ENCODE results near the gene ADAMTSL1.
"Not testable (repeated sequence)": the region's sequence is repeated elsewhere in the genome, so short reads cannot be mapped to it uniquely, and the experiment has no call there.

ADAMTSL1 gene

DNA sequence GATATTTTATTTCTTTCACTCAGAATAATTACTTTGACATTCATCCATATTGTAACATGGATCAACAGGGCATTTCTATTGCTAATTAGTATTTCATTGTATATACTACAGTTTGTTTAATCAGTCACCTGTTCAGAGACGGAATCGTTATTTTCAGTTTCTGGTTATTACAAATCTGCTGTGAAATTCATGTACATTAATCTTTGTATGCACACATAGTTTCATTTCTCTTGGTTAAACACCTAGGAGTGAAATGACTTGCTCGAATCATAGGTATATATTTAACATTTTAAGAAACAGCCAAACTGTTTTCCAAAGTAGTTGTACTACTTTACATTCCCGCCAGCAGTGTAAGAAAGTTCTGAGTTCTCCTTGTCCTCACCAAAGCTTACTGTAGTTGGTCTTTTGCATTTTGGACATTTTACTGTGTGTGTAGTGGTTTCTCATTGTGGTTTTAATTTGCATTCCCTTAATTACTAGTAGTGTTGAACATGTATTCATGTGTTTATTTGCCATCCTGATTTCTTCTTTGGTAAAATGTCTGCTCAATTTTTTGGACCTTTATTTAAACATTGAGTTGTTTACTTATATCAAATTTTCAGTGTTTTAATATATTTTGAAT, 360.9 kb downstream of the ADAMTSL1 start:
- DNase-seq, result no peak

- peak; percentile 61 for DNase-seq
Observed at GRCh38 chr9:18837402-18837801, 363.4 kb downstream of the ADAMTSL1 start.

- DNase-seq, result no peak
Observed at GRCh38 chr9:18847576-18848275, 373.8 kb downstream of the ADAMTSL1 start.

- no peak for DNase-seq
Observed at GRCh38 chr9:18848657-18849056, 374.7 kb downstream of the ADAMTSL1 start.

DNA sequence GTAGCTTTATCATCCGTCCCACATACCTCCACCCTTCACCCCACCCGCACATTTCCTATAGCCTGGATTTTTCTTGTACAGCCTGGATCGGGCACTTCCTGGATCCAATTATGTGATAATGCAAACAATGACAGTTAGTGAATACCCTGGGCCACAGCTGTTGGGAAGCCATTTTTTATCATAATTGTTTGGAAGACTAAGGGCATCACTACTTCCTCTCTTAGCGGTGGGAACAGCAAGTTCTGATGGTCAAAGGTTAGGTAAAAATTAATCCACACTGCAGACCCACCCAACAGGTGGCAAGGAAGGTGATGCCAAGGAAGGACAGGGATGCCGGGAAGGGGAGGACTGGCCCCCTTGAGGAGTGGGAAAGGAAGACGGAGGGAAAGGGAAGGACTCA, 375.3 kb downstream of the ADAMTSL1 start:
- DNase-seq, result no peak

GRCh38 chr9:18849890-18850677, 376.1 kb downstream of the ADAMTSL1 start:
- DNase-seq, result no peak

- no peak for DNase-seq
Observed at GRCh38 chr9:18851069-18851795, 377.3 kb downstream of the ADAMTSL1 start.

GRCh38 chr9:18855656-18856055, 381.7 kb downstream of the ADAMTSL1 start:
- DNase-seq, result no peak

DNA sequence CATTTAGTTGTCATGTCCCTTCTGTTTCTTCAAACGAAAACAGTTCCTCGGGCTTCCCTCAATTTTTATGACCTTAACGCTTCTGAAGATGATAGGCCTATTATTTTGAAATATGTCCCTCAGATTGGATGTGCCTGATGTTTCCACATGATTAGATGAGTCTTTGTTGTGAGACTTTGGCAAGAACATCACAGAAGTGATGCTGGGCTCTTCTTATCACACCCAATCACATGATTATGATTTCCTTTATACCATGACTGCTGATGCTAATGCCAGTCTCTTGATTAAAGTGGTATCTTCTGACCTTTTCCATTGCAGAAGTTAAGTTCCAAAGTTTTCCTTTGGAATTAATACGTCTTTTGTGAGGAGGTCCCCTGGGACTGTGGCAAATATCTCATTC, 383.4 kb downstream of the ADAMTSL1 start:
- no peak for DNase-seq

DNA sequence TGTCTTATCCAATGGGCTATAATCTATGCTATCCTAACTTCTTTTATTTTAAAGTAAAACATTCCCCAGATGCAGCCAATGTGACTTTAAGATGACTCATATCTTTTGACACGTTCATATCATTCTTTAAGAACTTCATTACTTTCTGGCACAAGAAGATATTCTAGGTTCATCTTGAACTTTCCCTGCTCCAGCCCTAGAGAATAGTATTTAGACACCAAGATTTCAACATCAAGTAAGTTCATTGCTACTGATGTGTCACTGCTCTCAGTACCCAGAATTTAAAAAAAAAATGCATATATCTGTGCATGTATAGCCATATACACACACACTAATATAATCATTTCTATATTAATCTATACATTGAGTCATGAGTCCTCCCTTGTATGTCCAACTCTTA, 383.8 kb downstream of the ADAMTSL1 start:
- DNase-seq, result no peak

- no peak for DNase-seq
Observed at GRCh38 chr9:18861609-18862544, 387.9 kb downstream of the ADAMTSL1 start.

DNA sequence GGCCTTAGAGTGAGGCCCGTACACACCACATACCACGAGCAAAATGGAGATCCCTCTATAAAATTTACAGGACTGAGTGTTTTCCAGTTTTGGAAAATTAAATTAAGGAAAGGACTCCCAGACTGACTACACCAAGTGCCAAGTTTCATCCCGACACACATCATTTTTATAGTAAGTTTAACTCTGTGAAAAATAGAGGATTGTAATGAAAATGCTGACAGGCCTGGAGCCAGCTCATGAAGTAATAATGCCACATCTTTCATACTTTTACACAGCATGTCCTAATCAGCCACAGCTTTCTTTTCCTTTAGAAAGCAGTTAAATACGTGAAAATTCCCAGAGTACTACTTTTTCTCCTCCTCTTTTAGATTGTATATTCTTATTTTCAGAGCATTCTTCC, 389.8 kb downstream of the ADAMTSL1 start:
- no peak for DNase-seq

GRCh38 chr9:18864516-18864915, 390.6 kb downstream of the ADAMTSL1 start:
- DNase-seq, result no peak

- DNase-seq, result no peak
Observed at GRCh38 chr9:18865542-18865941, 391.6 kb downstream of the ADAMTSL1 start.

DNA sequence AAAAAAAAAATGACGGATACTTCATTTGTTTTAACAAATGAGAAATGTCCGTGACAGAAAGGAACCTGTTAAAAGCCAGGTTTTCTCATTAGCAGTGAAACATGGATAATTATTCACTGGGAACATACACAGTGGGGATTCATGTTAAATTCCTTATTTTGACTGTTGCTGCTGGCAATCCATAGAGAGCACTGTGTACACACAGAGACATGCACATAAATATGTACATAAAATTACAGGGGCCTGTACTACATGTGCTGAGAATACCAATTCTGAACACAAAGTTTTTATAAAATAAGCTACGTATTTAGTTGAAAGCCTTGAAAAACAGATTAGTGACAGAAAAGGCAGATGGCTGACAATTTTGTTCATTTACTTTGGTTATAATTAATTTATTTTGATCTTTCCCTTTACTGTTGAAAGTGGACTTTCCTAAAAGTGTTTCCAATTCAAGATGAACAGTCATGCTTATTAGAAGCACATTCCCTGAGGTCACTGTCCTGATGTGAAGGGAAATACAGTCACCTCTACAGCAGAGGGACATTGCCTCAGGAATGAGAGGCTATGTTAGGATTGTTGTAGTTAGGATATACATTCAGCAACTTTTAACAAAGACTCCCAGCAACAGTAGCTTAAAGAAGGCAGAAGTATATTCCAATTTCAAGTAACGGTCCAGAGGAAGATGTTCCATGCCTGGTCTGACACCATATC, 392.3 kb downstream of the ADAMTSL1 start:
- DNase-seq, result no peak

GRCh38 chr9:18869725-18870124, 395.8 kb downstream of the ADAMTSL1 start:
- no peak for DNase-seq

- DNase-seq, result no peak
Observed at GRCh38 chr9:18874069-18874468, 400.1 kb downstream of the ADAMTSL1 start.

GRCh38 chr9:18874990-18875389, 401.0 kb downstream of the ADAMTSL1 start:
- DNase-seq, result not testable (repeated sequence)

GRCh38 chr9:18877984-18878383, 404.0 kb downstream of the ADAMTSL1 start:
- DNase-seq, result no peak

GRCh38 chr9:18881758-18882157, 407.8 kb downstream of the ADAMTSL1 start:
- no peak for DNase-seq

GRCh38 chr9:18887546-18887945, 413.6 kb downstream of the ADAMTSL1 start:
- no peak for DNase-seq

Measured in NCI-H187 treated with DMSO at 0.1 percent for 48 hours (cell line).